WTC11 (cell line): ENCODE data around the gene SPRYD3. TPM values are rescaled to one million over a fixed set of nuclear protein-coding genes. Genes with fewer than 3 reads are reported as not detected.

Experiments used
- ATAC-seq: fragments of 200-7000 bp; cut with Tn5 transposase; 2 replicates; pipeline ENCODE4 v1.10.0; 2021; ENCODE audit warnings: mild to moderate bottlenecking, moderate library complexity
- CTCF ChIA-PET: fragments of 300-600 bp; sonication (Branson Sonifier 250); formaldehyde crosslinking; loops from one replicate; lab custom pipeline; 2021; ENCODE audit warnings: antibody characterized with exemption; lab: Charles Lee
- POLR2A ChIA-PET: fragments of 350-600 bp; sonication (Branson Sonifier 250); formaldehyde crosslinking; loops from one replicate; lab custom pipeline; 2021; ENCODE audit warnings: antibody characterized with exemption; lab: Charles Lee
- DNase-seq: peaks from one replicate; pipeline ENCODE4 v3.0.0; 2021; ENCODE audit warnings: low spot score
- H3K27ac Mint-ChIP-seq: 2 replicates; pipeline ENCODE4 v1.8.0; 2021; ENCODE audit warnings: mixed read lengths
- H3K27me3 Mint-ChIP-seq: 2 replicates; pipeline ENCODE4 v1.8.0; 2021; ENCODE audit warnings: low read depth, mild to moderate bottlenecking, moderate library complexity, mixed read lengths
- H3K36me3 Mint-ChIP-seq: 2 replicates; pipeline ENCODE4 v1.8.0; 2021; ENCODE audit warnings: mixed read lengths
- H3K4me1 Mint-ChIP-seq: 2 replicates; pipeline ENCODE4 v1.8.0; 2022; ENCODE audit warnings: mixed read lengths
- H3K4me3 Mint-ChIP-seq: 2 replicates; pipeline ENCODE4 v1.8.0; 2021; ENCODE audit warnings: mild to moderate bottlenecking, moderate library complexity, mixed read lengths
- H3K9me3 Mint-ChIP-seq: 2 replicates; pipeline ENCODE4 v1.8.0; 2021; ENCODE audit warnings: mixed read lengths
- AR ChIP-seq: fragments of 250-450 bp; sonication (Bioruptor Pico); IDR thresholded peaks from 2 replicates; pipeline ENCODE4 v1.9.0; 2021; ENCODE audit warnings: mild to moderate bottlenecking
- ARID4B ChIP-seq: sonication (generic); formaldehyde crosslinking; IDR thresholded peaks from 2 replicates; pipeline ENCODE4 v1.8.0; 2023; ENCODE audit warnings: missing genetic modification reagents, mild to moderate bottlenecking, borderline replicate concordance
- E2F1 ChIP-seq: sonication (generic); formaldehyde crosslinking; IDR thresholded peaks from 2 replicates; pipeline ENCODE4 v1.8.0; 2022; ENCODE audit warnings: mild to moderate bottlenecking, missing genetic modification reagents
- FOXJ3 ChIP-seq: sonication (generic); formaldehyde crosslinking; IDR thresholded peaks from 2 replicates; pipeline ENCODE4 v1.9.0; 2021; ENCODE audit warnings: missing genetic modification reagents, mild to moderate bottlenecking, borderline replicate concordance
- FOXP1 ChIP-seq: sonication (generic); formaldehyde crosslinking; IDR thresholded peaks from 2 replicates; pipeline ENCODE4 v1.8.0; 2022; ENCODE audit warnings: missing genetic modification reagents, mild to moderate bottlenecking, moderate library complexity, borderline replicate concordance
- IRF2 ChIP-seq: sonication (generic); formaldehyde crosslinking; IDR thresholded peaks from 2 replicates; pipeline ENCODE4 v1.8.0; 2022; ENCODE audit warnings: low read depth, missing genetic modification reagents, borderline replicate concordance
- PRRX2 ChIP-seq: fragments of 250-450 bp; sonication (Bioruptor Pico); IDR thresholded peaks from 2 replicates; pipeline ENCODE4 v1.8.0; 2021; ENCODE audit warnings: mild to moderate bottlenecking
- SMAD3 ChIP-seq: sonication (generic); formaldehyde crosslinking; IDR thresholded peaks from 2 replicates; pipeline ENCODE4 v1.8.0; 2022; ENCODE audit warnings: missing genetic modification reagents, mild to moderate bottlenecking, borderline replicate concordance
- TP53 ChIP-seq: sonication (generic); formaldehyde crosslinking; IDR thresholded peaks from 2 replicates; pipeline ENCODE4 v1.8.1; 2023; ENCODE audit warnings: mild to moderate bottlenecking, missing genetic modification reagents
- USF2 ChIP-seq: sonication (generic); formaldehyde crosslinking; IDR thresholded peaks from 2 replicates; pipeline ENCODE4 v1.8.1; 2023; ENCODE audit warnings: mild to moderate bottlenecking, missing genetic modification reagents, moderate library complexity
- ZNF232 ChIP-seq: sonication (generic); formaldehyde crosslinking; IDR thresholded peaks from 2 replicates; pipeline ENCODE4 v1.8.0; 2022; ENCODE audit warnings: mild to moderate bottlenecking, missing genetic modification reagents
- total RNA-seq: library from RNA; stranded (reverse); gene quantifications from 3 replicates; pipeline ENCODE4 v1.2.3, GENCODE V29; 2021
- TF ChIP-seq, protein P1 (sequence below): sonication (generic); formaldehyde crosslinking; IDR thresholded peaks from 2 replicates; pipeline ENCODE4 v1.8.0; 2022; ENCODE audit warnings: mild to moderate bottlenecking, missing genetic modification reagents
- TF ChIP-seq, protein P2 (sequence below): sonication (generic); formaldehyde crosslinking; IDR thresholded peaks from 2 replicates; pipeline ENCODE4 v1.8.1; 2022; ENCODE audit warnings: mild to moderate bottlenecking, moderate library complexity, missing genetic modification reagents
- TF ChIP-seq, protein P3 (sequence below): sonication (generic); formaldehyde crosslinking; IDR thresholded peaks from 2 replicates; pipeline ENCODE4 v1.8.0; 2022; ENCODE audit warnings: mild to moderate bottlenecking, missing genetic modification reagents
- TF ChIP-seq, protein P4 (sequence below): fragments of 250-450 bp; sonication (Bioruptor Pico); IDR thresholded peaks from 2 replicates; pipeline ENCODE4 v1.8.0; 2021; ENCODE audit warnings: mild to moderate bottlenecking
- TF ChIP-seq, protein P5 (sequence below): sonication (generic); formaldehyde crosslinking; IDR thresholded peaks from 2 replicates; pipeline ENCODE4 v1.8.0; 2022; ENCODE audit warnings: missing genetic modification reagents

The SPRYD3 gene
- total RNA-seq, 1 experiment from 2014 or later = 11.9 TPM

GRCh38 chr12:53115112-53115890 is 36.1 kb upstream of the SPRYD3 start:
- ATAC-seq (peak; percentile 98), DNase-seq (peak; percentile 92)
- Mint-ChIP-seq H3K27me3 (peaks cover 32% of the 10 kb centered on the region), H3K27ac (no peak overlapping the region), H3K4me1 (0 out of 2 replicates have a peak, but pooled peaks cover 2% of the 10 kb centered on the region), H3K9me3 (peaks cover 2% of the 10 kb centered on the region), H3K4me3 (no peak overlapping the region), H3K36me3 (no peaks in the 10 kb centered on the region; the same call in 1 of the 2 replicates)
- CTCF ChIA-PET = interaction anchor here (0.6 to 2.3 kb wide), 13 partner anchors 16 to 206 kb away, joined by 3 to 24 read pairs (median 4); partner anchors contain the start of genes AAAS, ESPL1 and SPRYD3
- POLR2A ChIA-PET = no interaction called here
- TF ChIP-seq, protein P1, sequence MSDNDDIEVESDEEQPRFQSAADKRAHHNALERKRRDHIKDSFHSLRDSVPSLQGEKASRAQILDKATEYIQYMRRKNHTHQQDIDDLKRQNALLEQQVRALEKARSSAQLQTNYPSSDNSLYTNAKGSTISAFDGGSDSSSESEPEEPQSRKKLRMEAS (CRISPR knock-in tag) = peak; percentile 81
- peak; percentile 76; the same call in 1 of the 2 replicates for TF ChIP-seq FOXP1 (CRISPR knock-in tag)
- TF ChIP-seq FOXJ3 = no peak
- no peak for TF ChIP-seq E2F1 (CRISPR knock-in tag)
- peak; percentile 51; the same call in 1 of the 2 replicates for TF ChIP-seq TP53 (CRISPR knock-in tag)
- TF ChIP-seq, protein P2, sequence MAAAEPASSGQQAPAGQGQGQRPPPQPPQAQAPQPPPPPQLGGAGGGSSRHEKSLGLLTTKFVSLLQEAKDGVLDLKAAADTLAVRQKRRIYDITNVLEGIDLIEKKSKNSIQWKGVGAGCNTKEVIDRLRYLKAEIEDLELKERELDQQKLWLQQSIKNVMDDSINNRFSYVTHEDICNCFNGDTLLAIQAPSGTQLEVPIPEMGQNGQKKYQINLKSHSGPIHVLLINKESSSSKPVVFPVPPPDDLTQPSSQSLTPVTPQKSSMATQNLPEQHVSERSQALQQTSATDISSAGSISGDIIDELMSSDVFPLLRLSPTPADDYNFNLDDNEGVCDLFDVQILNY (CRISPR knock-in tag) = peak; percentile 33; the same call in 1 of the 2 replicates
- peak; percentile 36; the same call in 1 of the 2 replicates for TF ChIP-seq USF2
- TF ChIP-seq, protein P3, sequence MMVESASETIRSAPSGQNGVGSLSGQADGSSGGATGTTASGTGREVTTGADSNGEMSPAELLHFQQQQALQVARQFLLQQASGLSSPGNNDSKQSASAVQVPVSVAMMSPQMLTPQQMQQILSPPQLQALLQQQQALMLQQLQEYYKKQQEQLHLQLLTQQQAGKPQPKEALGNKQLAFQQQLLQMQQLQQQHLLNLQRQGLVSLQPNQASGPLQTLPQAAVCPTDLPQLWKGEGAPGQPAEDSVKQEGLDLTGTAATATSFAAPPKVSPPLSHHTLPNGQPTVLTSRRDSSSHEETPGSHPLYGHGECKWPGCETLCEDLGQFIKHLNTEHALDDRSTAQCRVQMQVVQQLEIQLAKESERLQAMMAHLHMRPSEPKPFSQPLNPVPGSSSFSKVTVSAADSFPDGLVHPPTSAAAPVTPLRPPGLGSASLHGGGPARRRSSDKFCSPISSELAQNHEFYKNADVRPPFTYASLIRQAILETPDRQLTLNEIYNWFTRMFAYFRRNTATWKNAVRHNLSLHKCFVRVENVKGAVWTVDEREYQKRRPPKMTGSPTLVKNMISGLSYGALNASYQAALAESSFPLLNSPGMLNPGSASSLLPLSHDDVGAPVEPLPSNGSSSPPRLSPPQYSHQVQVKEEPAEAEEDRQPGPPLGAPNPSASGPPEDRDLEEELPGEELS (CRISPR knock-in tag) = 0 out of 2 replicates have a peak, but pooled peaks have one; percentile 32
- TF ChIP-seq, protein P4, sequence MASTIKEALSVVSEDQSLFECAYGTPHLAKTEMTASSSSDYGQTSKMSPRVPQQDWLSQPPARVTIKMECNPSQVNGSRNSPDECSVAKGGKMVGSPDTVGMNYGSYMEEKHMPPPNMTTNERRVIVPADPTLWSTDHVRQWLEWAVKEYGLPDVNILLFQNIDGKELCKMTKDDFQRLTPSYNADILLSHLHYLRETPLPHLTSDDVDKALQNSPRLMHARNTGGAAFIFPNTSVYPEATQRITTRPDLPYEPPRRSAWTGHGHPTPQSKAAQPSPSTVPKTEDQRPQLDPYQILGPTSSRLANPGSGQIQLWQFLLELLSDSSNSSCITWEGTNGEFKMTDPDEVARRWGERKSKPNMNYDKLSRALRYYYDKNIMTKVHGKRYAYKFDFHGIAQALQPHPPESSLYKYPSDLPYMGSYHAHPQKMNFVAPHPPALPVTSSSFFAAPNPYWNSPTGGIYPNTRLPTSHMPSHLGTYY = no peak
- no peak for TF ChIP-seq AR (CRISPR knock-in tag)
- no peak for TF ChIP-seq IRF2 (CRISPR knock-in tag)
- TF ChIP-seq, protein P5, sequence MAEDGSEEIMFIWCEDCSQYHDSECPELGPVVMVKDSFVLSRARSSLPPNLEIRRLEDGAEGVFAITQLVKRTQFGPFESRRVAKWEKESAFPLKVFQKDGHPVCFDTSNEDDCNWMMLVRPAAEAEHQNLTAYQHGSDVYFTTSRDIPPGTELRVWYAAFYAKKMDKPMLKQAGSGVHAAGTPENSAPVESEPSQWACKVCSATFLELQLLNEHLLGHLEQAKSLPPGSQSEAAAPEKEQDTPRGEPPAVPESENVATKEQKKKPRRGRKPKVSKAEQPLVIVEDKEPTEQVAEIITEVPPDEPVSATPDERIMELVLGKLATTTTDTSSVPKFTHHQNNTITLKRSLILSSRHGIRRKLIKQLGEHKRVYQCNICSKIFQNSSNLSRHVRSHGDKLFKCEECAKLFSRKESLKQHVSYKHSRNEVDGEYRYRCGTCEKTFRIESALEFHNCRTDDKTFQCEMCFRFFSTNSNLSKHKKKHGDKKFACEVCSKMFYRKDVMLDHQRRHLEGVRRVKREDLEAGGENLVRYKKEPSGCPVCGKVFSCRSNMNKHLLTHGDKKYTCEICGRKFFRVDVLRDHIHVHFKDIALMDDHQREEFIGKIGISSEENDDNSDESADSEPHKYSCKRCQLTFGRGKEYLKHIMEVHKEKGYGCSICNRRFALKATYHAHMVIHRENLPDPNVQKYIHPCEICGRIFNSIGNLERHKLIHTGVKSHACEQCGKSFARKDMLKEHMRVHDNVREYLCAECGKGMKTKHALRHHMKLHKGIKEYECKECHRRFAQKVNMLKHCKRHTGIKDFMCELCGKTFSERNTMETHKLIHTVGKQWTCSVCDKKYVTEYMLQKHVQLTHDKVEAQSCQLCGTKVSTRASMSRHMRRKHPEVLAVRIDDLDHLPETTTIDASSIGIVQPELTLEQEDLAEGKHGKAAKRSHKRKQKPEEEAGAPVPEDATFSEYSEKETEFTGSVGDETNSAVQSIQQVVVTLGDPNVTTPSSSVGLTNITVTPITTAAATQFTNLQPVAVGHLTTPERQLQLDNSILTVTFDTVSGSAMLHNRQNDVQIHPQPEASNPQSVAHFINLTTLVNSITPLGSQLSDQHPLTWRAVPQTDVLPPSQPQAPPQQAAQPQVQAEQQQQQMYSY = 0 out of 2 replicates have a peak, but pooled peaks have one; percentile 13
- TF ChIP-seq PRRX2 (CRISPR knock-in tag) = no peak
- no peak for TF ChIP-seq ARID4B
- TF ChIP-seq SMAD3 (CRISPR knock-in tag) = 0 out of 2 replicates have a peak, but pooled peaks have one; percentile 63
- TF ChIP-seq ZNF232 (CRISPR knock-in tag) = peak; percentile 76; the same call in 1 of the 2 replicates
